Measurements from ENCODE around the gene MPPED1. TPM values are rescaled to one million over a fixed set of nuclear protein-coding genes. Genes with fewer than 3 reads are reported as not detected.

Gene MPPED1
- total and polyA plus RNA-seq, 2 of the 13 experiments (the other 11 are each of a cell fraction or from before 2014, with no cell fraction given): 0.77 TPM; not detected in 1

DNA sequence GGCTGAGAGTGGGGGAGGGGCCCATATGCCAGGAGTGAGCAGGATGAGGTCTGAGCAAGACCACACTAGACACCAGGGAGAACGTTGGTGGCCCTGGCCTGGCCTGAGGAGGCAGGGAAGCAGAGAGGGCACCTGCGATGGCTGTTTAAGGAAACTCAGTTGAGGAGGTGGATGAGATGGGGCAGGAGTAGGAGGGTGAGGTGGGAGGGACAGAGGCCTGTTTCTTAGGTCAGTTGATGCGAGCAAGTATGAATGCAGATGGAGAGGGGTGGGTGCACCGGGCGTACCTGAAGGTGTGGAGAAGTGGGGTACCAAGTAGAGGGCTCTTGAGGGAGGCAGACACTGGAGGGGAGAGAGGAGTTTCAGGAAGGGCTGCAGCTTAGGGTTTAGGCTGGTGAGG, 10.6 kb upstream of the MPPED1 start:
- H4K20me1 ChIP-seq (ENCODE audit: insufficient read depth, low read length): no peaks in the 10 kb centered on the region
- H3K4me2 ChIP-seq (ENCODE audit: low read depth, low read length): no peak overlapping the region
- intact Hi-C loops (cut with micrococcal nuclease; ENCODE audit: unreplicated experiment) (no loop called here), in situ Hi-C loops (cut with HindIII; ENCODE audit: extremely low pct_ligation_motif_present, low pct_unique_long_range_greater_than_20kb) (no loop called here)
- no peaks in the 10 kb centered on the region for H3K9me3 ChIP-seq (ENCODE audit: low read length)
- no TSS peak for BruUV-seq (replicated peaks)
- H3K4me1 ChIP-seq (ENCODE audit: insufficient read depth, low read length): peaks cover 76% of the 10 kb centered on the region
- no peak for ATAC-seq
- DNase-seq (ENCODE audit: low spot score): no peak
- no peak for FAIRE-seq
- H3K4me3 ChIP-seq (replicated peaks in 1 of 3; ENCODE audit: insufficient read depth in 1 of 3, low read depth in 2 of 3, low read length in 3 of 3): no peak overlapping the region
- H3K9ac ChIP-seq (ENCODE audit: insufficient read depth, low read depth, low read length): no peak overlapping the region
- CTCF ChIA-PET (ENCODE audit: low intra/inter-chr PET ratio, low total read pairs): no interaction called here
- no peak overlapping the region for H2AFZ ChIP-seq (ENCODE audit: low read length)
- POLR2A ChIA-PET: no interaction called here
- H3K36me3 ChIP-seq (replicated peaks in 1 of 2; ENCODE audit: control insufficient read depth in 1 of 2, insufficient read depth in 2 of 2, low read length in 2 of 2): no peaks in the 10 kb centered on the region
- no peaks in the 10 kb centered on the region for H3K27me3 ChIP-seq (ENCODE audit: control insufficient read depth in 1 of 2, insufficient read depth in 2 of 2, low read length in 2 of 2)
- no peaks in the 10 kb centered on the region for H3K79me2 ChIP-seq (ENCODE audit: insufficient read depth, low read length)
- WGBS (ENCODE audit: low lambda C conversion rate): 47% methylated on average over 5 of the region's 5 CpGs
- H3K27ac ChIP-seq (ENCODE audit: extremely low read length, insufficient read depth, low read length): no peak overlapping the region
- TF ChIP-seq ZNF549 (CRISPR knock-in tag; IDR thresholded peaks at IDR 0.05): no peak
- no peak for TF ChIP-seq ZNF891 (CRISPR knock-in tag; IDR thresholded peaks at IDR 0.05)
- TF ChIP-seq MED13 (CRISPR knock-in tag; IDR thresholded peaks at IDR 0.05): no peak
- no peak for TF ChIP-seq PPARG (CRISPR knock-in tag; conservative IDR thresholded peaks at IDR 0.05)
- no peak for TF ChIP-seq NFE2 (CRISPR knock-in tag; IDR thresholded peaks at IDR 0.05)
- TF ChIP-seq NONO (IDR thresholded peaks at IDR 0.05): no peak
- TF ChIP-seq NONO (CRISPR knock-in tag; conservative IDR thresholded peaks at IDR 0.05): no peak
- no peak for TF ChIP-seq ZNF557 (CRISPR knock-in tag; IDR thresholded peaks at IDR 0.05)
- no peak for TF ChIP-seq RORA (CRISPR knock-in tag; IDR thresholded peaks at IDR 0.05)
- TF ChIP-seq ZNF547 (CRISPR knock-in tag; IDR thresholded peaks at IDR 0.05): no peak
- no peak for TF ChIP-seq RBM39 (IDR thresholded peaks at IDR 0.05; ENCODE audit: low read depth, low read length, poor library complexity, severe bottlenecking)
- no peak for TF ChIP-seq ZNF616 (CRISPR knock-in tag; IDR thresholded peaks at IDR 0.05; ENCODE audit: low read depth)
- TF ChIP-seq, protein P1, sequence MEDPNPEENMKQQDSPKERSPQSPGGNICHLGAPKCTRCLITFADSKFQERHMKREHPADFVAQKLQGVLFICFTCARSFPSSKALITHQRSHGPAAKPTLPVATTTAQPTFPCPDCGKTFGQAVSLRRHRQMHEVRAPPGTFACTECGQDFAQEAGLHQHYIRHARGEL (CRISPR knock-in tag; IDR thresholded peaks at IDR 0.05): no peak
- TF ChIP-seq SMARCC2 (IDR thresholded peaks at IDR 0.05): no peak
- TF ChIP-seq DBP (CRISPR knock-in tag; IDR thresholded peaks at IDR 0.05; ENCODE audit: not compliant biosample characterization): no peak
- TF ChIP-seq HMGA1 (CRISPR knock-in tag; conservative IDR thresholded peaks at IDR 0.05): no peak
- TF ChIP-seq, protein P2, sequence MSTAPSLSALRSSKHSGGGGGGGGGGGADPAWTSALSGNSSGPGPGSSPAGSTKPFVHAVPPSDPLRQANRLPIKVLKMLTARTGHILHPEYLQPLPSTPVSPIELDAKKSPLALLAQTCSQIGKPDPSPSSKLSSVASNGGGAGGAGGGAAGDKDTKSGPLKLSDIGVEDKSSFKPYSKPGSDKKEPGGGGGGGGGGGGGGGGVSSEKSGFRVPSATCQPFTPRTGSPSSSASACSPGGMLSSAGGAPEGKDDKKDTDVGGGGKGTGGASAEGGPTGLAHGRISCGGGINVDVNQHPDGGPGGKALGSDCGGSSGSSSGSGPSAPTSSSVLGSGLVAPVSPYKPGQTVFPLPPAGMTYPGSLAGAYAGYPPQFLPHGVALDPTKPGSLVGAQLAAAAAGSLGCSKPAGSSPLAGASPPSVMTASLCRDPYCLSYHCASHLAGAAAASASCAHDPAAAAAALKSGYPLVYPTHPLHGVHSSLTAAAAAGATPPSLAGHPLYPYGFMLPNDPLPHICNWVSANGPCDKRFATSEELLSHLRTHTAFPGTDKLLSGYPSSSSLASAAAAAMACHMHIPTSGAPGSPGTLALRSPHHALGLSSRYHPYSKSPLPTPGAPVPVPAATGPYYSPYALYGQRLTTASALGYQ (CRISPR knock-in tag; IDR thresholded peaks at IDR 0.05): no peak
- TF ChIP-seq ZNF280D (CRISPR knock-in tag; IDR thresholded peaks at IDR 0.05): no peak
- no peak for TF ChIP-seq ZNF232 (CRISPR knock-in tag; IDR thresholded peaks at IDR 0.05; ENCODE audit: borderline replicate concordance)
